ENCODE results near the gene SLC5A3. TPM values are rescaled to one million over a fixed set of nuclear protein-coding genes. Genes with fewer than 3 reads are reported as not detected.

SLC5A3 gene
- polyA plus RNA-seq, 1 donor from 2014 or later, result 18.2 TPM

DNA sequence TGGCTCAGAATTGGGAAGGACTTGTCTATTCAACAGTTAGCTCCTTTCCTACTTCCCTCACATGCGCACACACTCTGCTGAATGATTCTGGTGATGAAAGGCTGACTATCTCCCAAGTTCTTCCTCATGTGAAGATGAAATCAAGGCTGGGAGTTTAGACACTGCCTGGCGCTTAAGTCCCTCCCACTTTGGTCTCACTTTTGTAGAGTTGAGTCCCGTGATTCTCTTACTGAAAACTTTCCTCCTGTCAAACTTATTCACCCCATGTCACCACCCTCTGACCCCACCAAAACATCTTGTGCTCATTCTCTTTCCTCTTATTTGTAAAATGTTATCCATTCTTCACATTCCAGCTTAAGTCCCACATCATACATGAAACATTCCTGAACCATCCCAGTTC lies 8.4 kb upstream of the SLC5A3 start:
- no peak overlapping the region for H3K4me3 ChIP-seq (ENCODE audit: low read length)
- no peaks in the 10 kb centered on the region for H3K9me2 ChIP-seq (ENCODE audit: insufficient read depth, low read length)
- no peaks in the 10 kb centered on the region for H3K36me3 ChIP-seq (ENCODE audit: insufficient read depth, low read length)
- H3K79me2 ChIP-seq (replicated peaks; ENCODE audit: insufficient read depth, low read length), result no peaks in the 10 kb centered on the region
- no peak overlapping the region for H3K9ac ChIP-seq (ENCODE audit: low read length)
- H3F3A ChIP-seq (ENCODE audit: insufficient read depth, low read length, poor library complexity, severe bottlenecking), result no peaks in the 10 kb centered on the region
- no peak overlapping the region for H2AFZ ChIP-seq (ENCODE audit: low read depth, low read length)
- no peak overlapping the region for H3K27ac ChIP-seq (ENCODE audit: low read length)
- no peak overlapping the region for H3K4me2 ChIP-seq (ENCODE audit: low read length)
- no peaks in the 10 kb centered on the region for H3K27me3 ChIP-seq (ENCODE audit: insufficient read depth, low read depth, low read length)
- no peaks in the 10 kb centered on the region for H3K9me3 ChIP-seq (ENCODE audit: low read length)
- H4K20me1 ChIP-seq (ENCODE audit: insufficient read depth), result no peaks in the 10 kb centered on the region
- TF ChIP-seq EZH2 (IDR thresholded peaks at IDR 0.05; ENCODE audit: borderline replicate concordance, insufficient read depth, low read length, poor library complexity, severe bottlenecking) (no peak), SMC3 (conservative IDR thresholded peaks at IDR 0.05; ENCODE audit: poor library complexity) (no peak), RAD21 (conservative IDR thresholded peaks at IDR 0.05) (no peak), EP300 (conservative IDR thresholded peaks at IDR 0.05; ENCODE audit: poor library complexity, severe bottlenecking) (no peak), TAF1 (IDR thresholded peaks at IDR 0.05; ENCODE audit: low read depth) (no peak), POLR2AphosphoS5 (IDR thresholded peaks at IDR 0.05) (no peak), MXI1 (conservative IDR thresholded peaks at IDR 0.05; ENCODE audit: poor library complexity, severe bottlenecking) (no peak)
- TF ChIP-seq, protein P1, sequence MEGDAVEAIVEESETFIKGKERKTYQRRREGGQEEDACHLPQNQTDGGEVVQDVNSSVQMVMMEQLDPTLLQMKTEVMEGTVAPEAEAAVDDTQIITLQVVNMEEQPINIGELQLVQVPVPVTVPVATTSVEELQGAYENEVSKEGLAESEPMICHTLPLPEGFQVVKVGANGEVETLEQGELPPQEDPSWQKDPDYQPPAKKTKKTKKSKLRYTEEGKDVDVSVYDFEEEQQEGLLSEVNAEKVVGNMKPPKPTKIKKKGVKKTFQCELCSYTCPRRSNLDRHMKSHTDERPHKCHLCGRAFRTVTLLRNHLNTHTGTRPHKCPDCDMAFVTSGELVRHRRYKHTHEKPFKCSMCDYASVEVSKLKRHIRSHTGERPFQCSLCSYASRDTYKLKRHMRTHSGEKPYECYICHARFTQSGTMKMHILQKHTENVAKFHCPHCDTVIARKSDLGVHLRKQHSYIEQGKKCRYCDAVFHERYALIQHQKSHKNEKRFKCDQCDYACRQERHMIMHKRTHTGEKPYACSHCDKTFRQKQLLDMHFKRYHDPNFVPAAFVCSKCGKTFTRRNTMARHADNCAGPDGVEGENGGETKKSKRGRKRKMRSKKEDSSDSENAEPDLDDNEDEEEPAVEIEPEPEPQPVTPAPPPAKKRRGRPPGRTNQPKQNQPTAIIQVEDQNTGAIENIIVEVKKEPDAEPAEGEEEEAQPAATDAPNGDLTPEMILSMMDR (IDR thresholded peaks at IDR 0.05; ENCODE audit: poor library complexity, severe bottlenecking), result no peak
- TF ChIP-seq, protein P2, sequence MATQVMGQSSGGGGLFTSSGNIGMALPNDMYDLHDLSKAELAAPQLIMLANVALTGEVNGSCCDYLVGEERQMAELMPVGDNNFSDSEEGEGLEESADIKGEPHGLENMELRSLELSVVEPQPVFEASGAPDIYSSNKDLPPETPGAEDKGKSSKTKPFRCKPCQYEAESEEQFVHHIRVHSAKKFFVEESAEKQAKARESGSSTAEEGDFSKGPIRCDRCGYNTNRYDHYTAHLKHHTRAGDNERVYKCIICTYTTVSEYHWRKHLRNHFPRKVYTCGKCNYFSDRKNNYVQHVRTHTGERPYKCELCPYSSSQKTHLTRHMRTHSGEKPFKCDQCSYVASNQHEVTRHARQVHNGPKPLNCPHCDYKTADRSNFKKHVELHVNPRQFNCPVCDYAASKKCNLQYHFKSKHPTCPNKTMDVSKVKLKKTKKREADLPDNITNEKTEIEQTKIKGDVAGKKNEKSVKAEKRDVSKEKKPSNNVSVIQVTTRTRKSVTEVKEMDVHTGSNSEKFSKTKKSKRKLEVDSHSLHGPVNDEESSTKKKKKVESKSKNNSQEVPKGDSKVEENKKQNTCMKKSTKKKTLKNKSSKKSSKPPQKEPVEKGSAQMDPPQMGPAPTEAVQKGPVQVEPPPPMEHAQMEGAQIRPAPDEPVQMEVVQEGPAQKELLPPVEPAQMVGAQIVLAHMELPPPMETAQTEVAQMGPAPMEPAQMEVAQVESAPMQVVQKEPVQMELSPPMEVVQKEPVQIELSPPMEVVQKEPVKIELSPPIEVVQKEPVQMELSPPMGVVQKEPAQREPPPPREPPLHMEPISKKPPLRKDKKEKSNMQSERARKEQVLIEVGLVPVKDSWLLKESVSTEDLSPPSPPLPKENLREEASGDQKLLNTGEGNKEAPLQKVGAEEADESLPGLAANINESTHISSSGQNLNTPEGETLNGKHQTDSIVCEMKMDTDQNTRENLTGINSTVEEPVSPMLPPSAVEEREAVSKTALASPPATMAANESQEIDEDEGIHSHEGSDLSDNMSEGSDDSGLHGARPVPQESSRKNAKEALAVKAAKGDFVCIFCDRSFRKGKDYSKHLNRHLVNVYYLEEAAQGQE (IDR thresholded peaks at IDR 0.05; ENCODE audit: borderline replicate concordance), result no peak

- H3K9me2 ChIP-seq (ENCODE audit: insufficient read depth, low read length), result no peaks in the 10 kb centered on the region
- no peaks in the 10 kb centered on the region for H3F3A ChIP-seq (ENCODE audit: insufficient read depth, low read length, poor library complexity, severe bottlenecking)
- H3K4me3 ChIP-seq (ENCODE audit: low read length), result no peak overlapping the region
- H3K36me3 ChIP-seq (ENCODE audit: insufficient read depth, low read length), result no peaks in the 10 kb centered on the region
- TF ChIP-seq RAD21 (conservative IDR thresholded peaks at IDR 0.05) (no peak), EZH2 (IDR thresholded peaks at IDR 0.05; ENCODE audit: borderline replicate concordance, insufficient read depth, low read length, poor library complexity, severe bottlenecking) (no peak), TAF1 (IDR thresholded peaks at IDR 0.05; ENCODE audit: low read depth) (no peak), SMC3 (conservative IDR thresholded peaks at IDR 0.05; ENCODE audit: poor library complexity) (no peak), POLR2AphosphoS5 (IDR thresholded peaks at IDR 0.05) (no peak), EP300 (conservative IDR thresholded peaks at IDR 0.05; ENCODE audit: poor library complexity, severe bottlenecking) (no peak), MXI1 (conservative IDR thresholded peaks at IDR 0.05; ENCODE audit: poor library complexity, severe bottlenecking) (no peak)
- TF ChIP-seq, protein P2 (IDR thresholded peaks at IDR 0.05; ENCODE audit: borderline replicate concordance), result no peak
- TF ChIP-seq, protein P1 (IDR thresholded peaks at IDR 0.05; ENCODE audit: poor library complexity, severe bottlenecking), result no peak
- H3K9ac ChIP-seq (ENCODE audit: low read length), result no peak overlapping the region
- H4K20me1 ChIP-seq (ENCODE audit: insufficient read depth), result no peaks in the 10 kb centered on the region
- H3K4me2 ChIP-seq (ENCODE audit: low read length), result no peak overlapping the region
- H3K79me2 ChIP-seq (replicated peaks; ENCODE audit: insufficient read depth, low read length), result peaks cover 26% of the 10 kb centered on the region
- no peaks in the 10 kb centered on the region for H3K9me3 ChIP-seq (ENCODE audit: low read length)
- H2AFZ ChIP-seq (ENCODE audit: low read depth, low read length), result no peak overlapping the region
- no peaks in the 10 kb centered on the region for H3K27me3 ChIP-seq (ENCODE audit: insufficient read depth, low read depth, low read length)
- no peak overlapping the region for H3K27ac ChIP-seq (ENCODE audit: low read length)
These were observed 1.7 kb upstream of the SLC5A3 start for GRCh38 chr21:34071683-34072082.

Measured in neural cell (in vitro differentiated cells).